Measurements from ENCODE around the gene SLC2A6.

DNA sequence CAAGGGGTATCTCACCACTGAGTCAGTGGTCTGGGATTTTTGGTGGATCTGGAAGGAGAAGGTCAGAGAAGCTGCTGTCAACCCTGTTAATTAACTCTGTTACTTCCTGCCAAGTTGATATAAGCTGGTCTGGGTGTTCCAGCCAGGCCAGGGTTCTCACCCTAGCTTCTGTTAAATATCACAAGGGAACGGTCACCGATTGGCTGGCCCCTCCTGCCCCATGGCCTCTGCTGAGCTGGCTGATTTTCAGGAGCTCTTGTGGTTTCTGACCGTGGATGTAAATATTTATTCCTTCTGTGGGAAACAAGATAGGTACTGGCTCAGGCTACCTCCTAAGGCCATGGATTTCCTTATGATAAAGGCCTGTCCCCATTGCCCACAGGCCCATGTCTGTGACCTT, 55.7 kb downstream of the SLC2A6 start:
- TF ChIP-seq EZH2 (IDR thresholded peaks at IDR 0.05; ENCODE audit: low read length, unreplicated experiment) (no peak), EZH2phosphoT487 (IDR thresholded peaks at IDR 0.05; ENCODE audit: borderline replicate concordance, low read length) (no peak)
- TF ChIP-seq, protein P1, sequence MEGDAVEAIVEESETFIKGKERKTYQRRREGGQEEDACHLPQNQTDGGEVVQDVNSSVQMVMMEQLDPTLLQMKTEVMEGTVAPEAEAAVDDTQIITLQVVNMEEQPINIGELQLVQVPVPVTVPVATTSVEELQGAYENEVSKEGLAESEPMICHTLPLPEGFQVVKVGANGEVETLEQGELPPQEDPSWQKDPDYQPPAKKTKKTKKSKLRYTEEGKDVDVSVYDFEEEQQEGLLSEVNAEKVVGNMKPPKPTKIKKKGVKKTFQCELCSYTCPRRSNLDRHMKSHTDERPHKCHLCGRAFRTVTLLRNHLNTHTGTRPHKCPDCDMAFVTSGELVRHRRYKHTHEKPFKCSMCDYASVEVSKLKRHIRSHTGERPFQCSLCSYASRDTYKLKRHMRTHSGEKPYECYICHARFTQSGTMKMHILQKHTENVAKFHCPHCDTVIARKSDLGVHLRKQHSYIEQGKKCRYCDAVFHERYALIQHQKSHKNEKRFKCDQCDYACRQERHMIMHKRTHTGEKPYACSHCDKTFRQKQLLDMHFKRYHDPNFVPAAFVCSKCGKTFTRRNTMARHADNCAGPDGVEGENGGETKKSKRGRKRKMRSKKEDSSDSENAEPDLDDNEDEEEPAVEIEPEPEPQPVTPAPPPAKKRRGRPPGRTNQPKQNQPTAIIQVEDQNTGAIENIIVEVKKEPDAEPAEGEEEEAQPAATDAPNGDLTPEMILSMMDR (conservative IDR thresholded peaks at IDR 0.05; ENCODE audit: low read depth, low read length), result no peak

Measured in PC-3 (cell line).